Measurements from ENCODE around the gene LRRC19. TPM values are rescaled to one million over a fixed set of nuclear protein-coding genes. Genes with fewer than 3 reads are reported as not detected.

The LRRC19 gene
- polyA plus RNA-seq, 3 donors = not detected

- no peak overlapping the region for H3K27ac ChIP-seq (ENCODE audit: low read depth, low read length)
- WGBS, 3 donors = 81 to 93% (median 93%) methylated on average over 5 of the region's 5 CpGs
Measured at GRCh38 chr9:26973989-26974388, 31.5 kb downstream of the LRRC19 start.

DNA sequence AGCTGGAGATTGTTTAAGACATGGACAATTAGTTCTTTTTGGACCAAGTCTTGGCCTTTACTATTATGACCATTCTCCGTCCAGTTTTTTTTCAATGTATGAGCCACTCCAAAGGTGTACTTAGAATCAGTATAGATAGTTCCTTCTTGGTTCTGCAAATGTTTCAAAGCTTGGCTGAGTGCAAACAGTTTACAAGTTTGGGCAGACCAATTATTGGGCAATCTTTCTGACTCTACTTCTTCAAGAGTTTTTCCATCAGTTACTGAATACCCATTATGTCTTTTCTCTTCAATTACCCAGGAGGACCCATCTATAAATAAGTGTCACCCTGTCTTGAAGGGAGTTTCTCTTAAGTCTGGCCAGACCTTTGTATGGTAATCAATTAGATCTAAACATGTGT is 33.8 kb downstream of the LRRC19 start:
- WGBS, 3 donors = 91 to 97% (median 93%) methylated on average over 1 of the region's 1 CpG
- H3K27ac ChIP-seq (ENCODE audit: low read depth, low read length) = no peak overlapping the region

DNA sequence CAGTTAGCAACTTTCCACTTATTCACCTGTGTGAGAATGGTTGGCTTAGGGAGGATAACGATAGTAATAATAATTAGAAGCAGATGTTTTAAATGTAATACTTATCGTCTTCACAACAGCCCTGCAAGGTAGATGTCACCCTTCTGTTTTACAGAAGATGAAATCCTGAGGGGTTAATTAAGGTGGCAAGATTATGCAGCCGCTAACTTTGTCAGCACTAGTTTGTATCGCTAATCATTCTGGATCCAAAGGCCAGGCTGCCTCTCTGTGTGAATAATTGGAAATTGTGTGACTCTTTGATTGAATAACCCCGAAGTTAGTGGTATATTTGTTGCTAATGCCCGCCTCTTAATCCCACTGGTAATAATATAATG is 48.6 kb downstream of the LRRC19 start:
- H3K27ac ChIP-seq (ENCODE audit: low read depth, low read length) = no peak overlapping the region
- WGBS, 3 donors = 11 to 37% (median 34%) methylated on average over 6 of the region's 6 CpGs

GRCh38 chr9:26955921-26956859 is 49.3 kb downstream of the LRRC19 start, which contains the start of gene IFT74:
IFT74 (plus strand) TSS chr9:26956412; CDS start chr9:26961968, 5,556 bp downstream.
- no peak within 1 kb of the TSS for H3K27ac ChIP-seq (ENCODE audit: low read depth, low read length)
- 1% methylated on average over 53 of the region's 53 CpGs for WGBS, 3 donors

GRCh38 chr9:26955222-26955903 is 50.1 kb downstream of the LRRC19 start:
- 36 to 43% (median 38%) methylated on average over 4 of the region's 4 CpGs for WGBS, 3 donors
- no peak overlapping the region for H3K27ac ChIP-seq (ENCODE audit: low read depth, low read length)

DNA sequence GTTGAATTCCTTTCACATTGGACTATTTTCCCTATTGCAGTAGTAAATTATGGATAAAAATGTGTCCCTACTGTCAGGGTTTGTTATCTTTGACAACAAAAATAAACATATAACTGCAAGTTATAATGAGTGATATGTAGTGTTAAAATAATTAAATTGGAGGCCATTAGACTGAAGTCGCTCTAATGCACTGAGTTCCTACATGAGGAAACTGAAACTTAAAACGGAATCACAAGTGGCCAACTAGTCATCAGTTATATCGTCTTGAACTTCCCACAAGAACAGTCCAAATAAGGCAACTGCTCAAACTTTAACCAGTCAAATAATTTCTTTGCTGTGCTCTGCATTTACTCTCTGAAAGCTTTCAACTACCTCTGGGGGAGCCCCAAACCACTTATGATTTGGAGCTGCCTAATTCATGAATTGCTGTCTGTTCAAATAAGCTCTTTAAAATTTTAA is 51.4 kb downstream of the LRRC19 start:
- 58 to 70% (median 67%) methylated on average over 3 of the region's 3 CpGs for WGBS, 3 donors
- H3K27ac ChIP-seq (ENCODE audit: low read depth, low read length) = no peak overlapping the region

GRCh38 chr9:26951794-26952193 is 53.7 kb downstream of the LRRC19 start:
- no peak overlapping the region for H3K27ac ChIP-seq (ENCODE audit: low read depth, low read length)
- WGBS, 3 donors = 79 to 84% (median 80%) methylated on average over 3 of the region's 3 CpGs

- 85 to 95% (median 92%) methylated on average over 1 of the region's 1 CpG for WGBS, 3 donors
- no peak overlapping the region for H3K27ac ChIP-seq (ENCODE audit: low read depth, low read length)
Measured at GRCh38 chr9:26950521-26950920, 55.0 kb downstream of the LRRC19 start.

DNA sequence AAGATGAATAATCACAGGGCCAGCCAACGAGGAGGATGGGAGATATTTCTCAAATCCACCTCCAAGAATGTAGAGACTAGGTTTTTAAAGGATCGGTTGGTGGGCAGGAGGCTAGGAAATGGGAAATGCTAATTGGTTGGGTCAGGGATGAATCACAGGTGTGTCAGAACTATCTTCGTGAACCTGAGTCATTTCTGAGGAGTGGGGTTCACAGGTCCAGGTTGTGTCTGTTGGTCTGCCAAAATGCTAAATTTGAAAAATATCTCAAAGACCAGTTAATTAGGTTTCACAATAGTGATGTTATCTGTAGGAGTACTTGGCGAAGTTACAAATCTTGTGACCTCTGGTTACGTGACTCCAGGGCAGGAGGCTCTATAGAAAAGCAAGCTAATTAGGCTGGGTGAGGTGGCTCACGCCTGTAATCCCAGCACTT is 55.8 kb downstream of the LRRC19 start:
- H3K27ac ChIP-seq (ENCODE audit: low read depth, low read length) = no peak overlapping the region
- WGBS, 3 donors = 68 to 74% (median 74%) methylated on average over 6 of the region's 6 CpGs

GRCh38 chr9:26947736-26948135 is 57.7 kb downstream of the LRRC19 start:
- 0 to 3% (median 2%) methylated on average over 9 of the region's 9 CpGs for WGBS, 3 donors
- no peak overlapping the region for H3K27ac ChIP-seq (ENCODE audit: low read depth, low read length)

- WGBS, 3 donors = 0 to 1% (median 0%) methylated on average over 69 to 76 of the region's 76 CpGs
- peak within 1 kb of the TSS; percentile 94 for H3K27ac ChIP-seq (ENCODE audit: low read depth, low read length)
Measured at GRCh38 chr9:26946753-26947727, 58.4 kb downstream of the LRRC19 start, which contains the start of gene PLAA. PLAA (minus strand) TSS chr9:26947242; CDS start chr9:26947045, 197 bp downstream.

DNA sequence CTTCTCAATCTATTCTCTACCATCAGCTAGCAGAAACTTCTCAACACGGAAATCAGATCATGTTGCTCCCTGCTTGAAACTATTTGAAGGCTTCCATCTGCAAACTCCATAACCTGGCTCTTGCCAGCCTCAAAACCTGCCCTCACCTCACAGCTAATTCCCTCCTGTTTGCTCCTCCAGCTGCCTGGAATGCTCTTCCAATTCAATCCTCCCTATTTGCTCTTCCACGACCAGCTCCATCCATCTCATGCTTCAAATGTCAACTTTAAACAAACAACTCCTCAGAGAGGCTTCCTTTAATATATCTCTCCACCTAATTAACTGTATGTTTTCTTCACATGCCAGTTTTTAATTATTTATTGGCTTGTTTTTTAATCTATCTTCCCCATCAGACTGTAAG is 59.9 kb downstream of the LRRC19 start:
- 15 to 52% (median 40%) methylated on average over 2 of the region's 2 CpGs for WGBS, 3 donors
- H3K27ac ChIP-seq (ENCODE audit: low read depth, low read length) = no peak overlapping the region

Other genes starting within 250 kb of the LRRC19 start
- gene CAAP1, start 112.9 kb downstream of the LRRC19 start, polyA plus RNA-seq = 1 to 10 TPM; 5.4 to 7.6 (median 6.1) TPM
- 10 to 100 TPM in 2 of 3 donors, 1 to 10 TPM in 1; 10.0 to 15.5 (median 14.3) TPM for gene PLAA, start 58.4 kb downstream of the LRRC19 start, polyA plus RNA-seq
- gene IFT74, start 49.3 kb downstream of the LRRC19 start, polyA plus RNA-seq = 1 to 10 TPM; 3.6 to 6.3 (median 3.7) TPM
- 10 to 100 TPM in 1 of 3 donors, 1 to 10 TPM in 2; 2.5 to 18.2 (median 7.4) TPM for gene TEK, start 103.6 kb upstream of the LRRC19 start, polyA plus RNA-seq

Data from adipose tissue (tissue), 3 donors.